ENCODE measurements around the gene HIKESHI.
"Not testable (repeated sequence)": the region's sequence is repeated elsewhere in the genome, so short reads cannot be mapped to it uniquely, and the experiment has no call there.

The HIKESHI gene

DNA sequence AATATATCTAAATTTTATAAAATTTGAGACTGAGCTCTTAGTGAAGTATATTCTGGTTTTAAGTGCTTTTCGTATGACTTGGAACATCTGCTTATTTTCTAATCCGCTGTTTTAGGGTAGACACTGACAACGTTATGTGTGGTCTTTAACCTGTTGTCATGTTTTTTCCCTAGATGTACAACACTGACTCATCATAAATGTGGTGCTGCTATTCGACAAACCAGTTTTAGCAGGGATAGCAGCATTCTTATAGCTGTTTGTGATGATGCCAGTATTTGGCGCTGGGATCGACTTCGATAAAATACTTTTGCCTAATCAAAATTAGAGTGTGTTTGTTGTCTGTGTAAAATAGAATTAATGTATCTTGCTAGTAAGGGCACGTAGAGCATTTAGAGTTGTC is 23.8 kb upstream of the HIKESHI start:
- TF ChIP-seq CTCF (conservative IDR thresholded peaks at IDR 0.05): no peak
- no peak overlapping the region for H3K27ac ChIP-seq

DNA sequence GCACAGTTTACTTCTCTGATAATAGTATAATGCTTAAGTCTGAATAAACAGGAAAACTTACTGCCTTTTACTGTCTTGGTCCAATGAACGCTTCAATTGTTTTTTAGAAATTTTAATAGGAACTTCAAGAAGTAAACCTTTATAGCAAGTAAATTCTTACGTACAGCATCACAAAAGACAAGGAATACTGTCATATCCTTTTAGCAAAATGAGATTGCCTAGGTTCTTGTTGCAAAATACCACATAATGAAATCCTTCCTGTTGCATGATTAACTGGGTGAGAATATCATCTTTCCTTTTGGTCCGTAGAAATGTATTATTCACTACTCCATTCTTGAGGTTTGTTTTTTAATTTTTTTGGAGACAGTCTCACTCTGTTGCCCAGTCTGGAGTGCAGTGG is 22.3 kb upstream of the HIKESHI start:
- H3K27ac ChIP-seq: no peak overlapping the region
- no peak for TF ChIP-seq CTCF (conservative IDR thresholded peaks at IDR 0.05)

DNA sequence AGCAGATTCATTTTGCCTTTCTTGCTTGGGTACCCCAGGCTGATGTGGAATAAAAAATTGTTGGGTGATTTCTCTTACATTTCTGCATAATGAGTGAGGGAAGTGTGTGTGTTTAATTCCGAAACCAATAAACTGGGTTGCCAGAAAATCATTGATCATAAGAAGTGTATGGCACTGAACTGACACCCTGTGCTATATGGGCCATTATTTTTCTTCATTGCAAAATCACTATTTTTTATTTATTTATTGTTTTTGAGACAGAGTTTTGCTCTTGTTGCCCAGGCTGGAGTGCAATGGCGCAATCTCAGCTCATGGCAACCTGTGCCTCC is 14.6 kb upstream of the HIKESHI start:
- no peak overlapping the region for H3K27ac ChIP-seq

GRCh38 chr11:86288776-86289507 is 13.1 kb upstream of the HIKESHI start:
- TF ChIP-seq CTCF (conservative IDR thresholded peaks at IDR 0.05): no peak
- H3K27ac ChIP-seq: no peak overlapping the region

More for the DNA sequence above, 14.6 kb upstream of the HIKESHI start:
- no peak for TF ChIP-seq CTCF (conservative IDR thresholded peaks at IDR 0.05)

GRCh38 chr11:86289508-86290280 is 12.3 kb upstream of the HIKESHI start:
- not testable (repeated sequence) for H3K27ac ChIP-seq

DNA sequence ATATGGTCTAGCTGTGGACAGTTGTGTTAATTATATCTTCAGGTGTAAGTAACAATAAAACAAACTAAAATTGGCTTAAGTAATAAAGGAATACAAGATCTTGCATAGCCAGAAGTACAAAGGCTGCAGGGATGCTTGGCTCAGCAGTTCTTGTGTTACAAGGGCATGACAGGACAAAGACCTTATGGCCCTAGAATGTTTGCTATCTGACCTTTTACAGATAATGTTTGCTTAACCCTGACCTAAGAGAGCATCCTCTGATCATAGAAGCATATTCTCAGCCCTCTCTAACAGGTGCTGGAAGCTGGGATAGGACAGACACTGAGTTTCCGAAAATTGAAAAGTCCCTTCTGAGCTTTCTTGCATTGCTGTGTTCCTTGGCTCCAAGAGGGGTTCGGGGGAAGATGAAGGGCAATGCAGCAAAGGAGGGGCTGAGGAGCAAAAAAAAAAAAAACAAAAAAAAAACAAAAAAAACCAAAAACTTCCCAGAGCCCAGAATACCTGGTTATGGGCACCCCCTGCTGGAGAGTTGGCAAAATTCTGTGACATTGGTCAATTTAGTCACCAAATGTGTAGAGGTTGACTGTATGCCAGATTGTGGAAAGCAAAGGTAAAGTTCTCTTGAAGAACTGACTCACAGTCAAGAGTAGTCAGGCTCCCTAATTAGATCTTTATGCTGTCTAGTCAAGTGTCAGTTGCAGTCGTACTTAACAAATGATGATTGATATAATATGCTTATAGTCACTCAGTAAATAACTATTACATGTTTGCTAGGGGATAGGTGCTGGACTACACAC is 10.4 kb upstream of the HIKESHI start:
- TF ChIP-seq CTCF (conservative IDR thresholded peaks at IDR 0.05): peak; percentile 83

GRCh38 chr11:86292912-86293616 is 9.0 kb upstream of the HIKESHI start:
- TF ChIP-seq CTCF (conservative IDR thresholded peaks at IDR 0.05): no peak
- H3K27ac ChIP-seq: no peak overlapping the region

More for the DNA sequence above, 10.4 kb upstream of the HIKESHI start:
- H3K27ac ChIP-seq: no peak overlapping the region

Measured in VCaP (cell line).